CD4-positive, alpha-beta T cell treated with Interleukin-12 subunit alpha and Interleukin-12 subunit beta, for 1 hour (primary cell): ENCODE results near the gene CHL1.
A peak's percentile ranks its signal among the peaks of the same experiment; 100 is the strongest.
"Not testable (repeated sequence)": the region's sequence is repeated elsewhere in the genome, so short reads cannot be mapped to it uniquely, and the experiment has no call there.

Experiments used
- DNase-seq: peaks from one replicate; pipeline ENCODE4 v3.0.0-alpha.2; 2020

CHL1 gene

DNA sequence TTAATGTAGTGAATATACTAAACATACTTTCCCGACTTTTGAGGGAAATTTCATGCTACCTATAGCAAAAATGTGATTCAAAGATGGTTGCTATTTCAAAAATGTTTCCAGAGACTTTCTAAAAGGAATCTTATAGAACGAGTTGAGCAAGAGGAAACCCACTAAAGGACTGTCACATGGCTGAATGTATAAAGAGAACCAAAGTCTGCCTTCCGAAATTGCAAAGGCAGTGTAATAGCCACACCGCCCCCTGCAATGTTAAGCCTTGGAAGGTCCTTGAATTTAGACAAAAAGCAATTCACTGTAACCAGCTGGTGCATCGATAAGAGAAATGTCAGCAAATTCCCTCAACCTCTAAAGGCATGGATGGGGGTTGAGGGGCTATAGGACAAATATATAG, 142.8 kb downstream of the CHL1 start:
- DNase-seq = no peak

DNA sequence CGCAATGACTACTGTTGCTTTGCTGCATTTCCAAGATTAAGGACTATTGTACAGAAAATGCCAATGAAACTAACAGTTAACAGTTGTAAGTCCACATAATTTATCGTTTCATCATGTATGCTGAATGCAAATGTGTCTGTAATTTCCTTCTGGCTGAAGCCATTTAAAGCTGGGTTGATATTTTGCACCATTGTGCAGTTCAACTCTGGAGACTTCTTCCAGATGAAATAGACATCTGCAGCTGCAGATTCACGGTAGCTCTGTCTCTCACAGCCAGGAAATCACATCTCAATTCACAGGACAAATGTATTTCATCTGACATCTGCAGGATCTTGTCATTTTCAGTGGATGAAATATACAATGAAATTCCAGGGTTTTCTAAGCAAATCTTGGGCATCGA, 145.4 kb downstream of the CHL1 start:
- no peak for DNase-seq

DNA sequence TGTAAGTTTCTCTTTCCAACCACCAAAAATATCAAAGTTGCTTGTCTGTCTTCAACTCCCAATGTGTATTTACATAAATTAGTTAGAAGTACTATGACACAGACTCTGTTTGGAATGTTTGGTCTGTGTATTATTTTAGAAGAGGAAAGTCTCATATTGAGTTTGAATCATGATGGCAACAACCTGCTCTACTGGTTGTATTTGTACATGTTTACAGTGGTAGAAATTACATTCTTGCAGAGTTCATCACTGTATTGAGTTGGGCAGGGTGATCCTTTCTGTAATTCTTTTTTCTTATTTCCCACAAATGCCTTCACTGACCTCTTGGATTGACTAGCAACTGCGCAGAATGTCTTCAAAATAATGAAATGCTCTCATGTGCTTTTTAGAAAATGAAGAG, 149.6 kb downstream of the CHL1 start:
- no peak for DNase-seq

DNA sequence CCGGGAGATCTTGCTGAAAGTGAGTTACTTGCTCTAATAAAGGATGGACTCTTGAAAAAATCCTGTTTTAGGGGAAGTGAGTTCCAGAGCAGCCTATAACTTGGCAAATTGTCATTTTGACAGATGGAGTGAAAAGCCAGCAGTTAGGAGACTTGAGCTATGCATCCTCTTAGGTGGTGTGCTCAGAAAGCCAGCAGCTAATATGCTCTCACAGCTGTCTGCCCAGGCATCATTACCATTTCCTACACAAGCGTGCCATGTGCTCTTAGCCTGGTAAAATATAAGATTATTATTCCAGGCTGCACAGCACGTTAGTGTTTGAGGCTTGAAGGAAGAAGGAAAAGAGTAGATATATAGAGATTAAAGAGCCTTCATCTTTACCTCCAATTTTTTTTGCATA, 151.0 kb downstream of the CHL1 start:
- DNase-seq = no peak

DNA sequence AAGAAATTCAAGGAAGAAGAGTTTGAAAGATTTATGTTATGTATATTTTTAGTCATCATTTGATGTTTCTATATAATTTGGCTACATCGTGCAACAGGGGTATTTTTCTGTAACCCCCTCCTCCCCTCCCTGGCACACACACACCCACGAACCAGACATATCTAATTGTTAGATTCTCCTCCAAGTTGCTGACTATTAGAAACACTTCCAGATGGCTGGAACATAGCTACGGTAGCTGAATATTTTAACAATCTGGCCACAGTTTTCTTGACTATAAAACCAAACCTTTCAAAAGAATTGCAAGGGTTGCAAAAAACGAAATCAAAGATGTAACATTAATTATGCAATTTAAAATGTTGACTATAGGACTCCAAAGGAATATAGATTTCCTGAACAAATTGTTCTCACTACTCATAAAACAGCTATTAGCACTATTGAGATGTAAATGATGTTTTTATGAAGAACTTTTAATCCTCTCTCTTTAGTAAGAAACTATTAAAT, 154.4 kb downstream of the CHL1 start:
- no peak for DNase-seq

DNA sequence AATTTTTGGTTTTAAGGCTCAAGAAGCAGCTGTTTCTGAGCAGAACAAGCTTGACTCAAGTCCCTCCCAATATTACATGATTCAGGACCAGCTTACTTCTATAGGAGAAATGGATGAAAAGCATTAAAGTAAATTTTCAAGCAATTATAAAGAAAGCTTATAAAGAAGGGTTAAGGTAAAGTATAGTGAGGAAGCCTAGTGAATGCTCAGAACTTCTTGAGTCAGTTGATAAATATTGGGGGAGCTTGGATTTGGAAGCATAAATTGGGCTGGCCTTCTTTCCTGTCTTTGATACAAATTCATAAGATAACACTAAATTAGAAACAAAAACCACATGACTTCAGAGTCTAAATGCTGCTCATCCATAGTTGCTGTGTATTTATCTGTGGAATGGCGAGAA, 156.0 kb downstream of the CHL1 start:
- no peak for DNase-seq

DNA sequence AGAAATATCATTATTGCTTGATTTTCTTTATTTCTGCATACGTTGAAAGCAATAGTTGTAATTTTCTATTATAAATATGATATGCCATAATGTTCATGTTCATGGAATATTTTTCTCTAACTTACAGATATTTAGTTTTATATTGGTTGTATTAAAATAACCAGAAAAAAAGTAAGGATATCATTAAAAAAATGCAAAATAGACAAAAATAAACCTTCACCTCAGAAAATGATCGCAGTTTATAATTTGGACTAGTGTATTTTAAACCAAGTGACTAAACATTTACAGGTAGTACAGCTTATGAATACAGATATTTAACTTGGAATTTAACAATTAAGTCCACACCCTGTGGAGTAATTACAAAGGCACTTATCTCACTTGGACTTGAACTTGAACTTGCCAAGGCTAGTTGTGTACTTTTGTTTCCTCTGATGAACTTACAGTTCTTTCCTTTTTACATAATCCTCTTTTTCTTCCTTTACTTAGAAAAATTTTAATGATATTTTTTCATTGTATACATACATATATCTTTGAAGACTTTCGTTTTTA, 156.7 kb downstream of the CHL1 start:
- DNase-seq = no peak

DNA sequence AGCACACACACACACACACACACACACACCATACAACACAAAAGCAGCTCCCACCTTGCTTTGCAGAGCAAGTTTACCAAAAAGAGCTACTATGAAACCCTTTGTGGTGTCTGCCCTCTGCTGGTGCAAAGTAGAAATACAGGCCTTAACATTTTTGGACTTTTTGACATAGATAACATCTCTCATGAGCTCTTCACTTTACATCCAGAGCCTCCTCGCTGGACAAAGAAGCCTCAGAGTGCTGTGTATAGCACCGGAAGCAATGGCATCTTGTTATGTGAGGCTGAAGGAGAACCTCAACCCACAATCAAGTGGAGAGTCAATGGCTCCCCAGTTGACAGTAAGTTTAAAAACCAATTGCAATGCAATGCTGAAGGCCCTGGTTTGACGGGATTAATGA, 157.9 kb downstream of the CHL1 start:
- DNase-seq = peak; percentile 15

DNA sequence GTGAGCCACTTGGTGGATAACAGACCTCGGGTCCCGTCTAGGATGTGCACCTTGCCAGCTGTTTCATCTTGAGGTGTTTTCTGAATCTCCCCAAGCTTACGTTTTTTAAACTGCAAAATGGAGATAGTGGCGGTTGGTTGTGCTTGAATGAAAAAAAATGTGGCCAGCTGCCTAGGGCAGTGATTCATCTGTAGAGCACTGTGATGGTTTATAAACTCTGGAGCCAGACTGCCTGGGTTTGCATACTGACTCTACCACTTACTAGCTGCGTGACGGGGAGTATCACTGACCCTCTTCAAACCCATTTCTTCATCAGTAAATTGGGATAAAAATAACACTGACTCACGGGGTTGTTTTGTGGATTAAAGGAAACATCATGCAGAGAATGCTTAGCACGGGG, 159.1 kb downstream of the CHL1 start:
- DNase-seq = no peak

DNA sequence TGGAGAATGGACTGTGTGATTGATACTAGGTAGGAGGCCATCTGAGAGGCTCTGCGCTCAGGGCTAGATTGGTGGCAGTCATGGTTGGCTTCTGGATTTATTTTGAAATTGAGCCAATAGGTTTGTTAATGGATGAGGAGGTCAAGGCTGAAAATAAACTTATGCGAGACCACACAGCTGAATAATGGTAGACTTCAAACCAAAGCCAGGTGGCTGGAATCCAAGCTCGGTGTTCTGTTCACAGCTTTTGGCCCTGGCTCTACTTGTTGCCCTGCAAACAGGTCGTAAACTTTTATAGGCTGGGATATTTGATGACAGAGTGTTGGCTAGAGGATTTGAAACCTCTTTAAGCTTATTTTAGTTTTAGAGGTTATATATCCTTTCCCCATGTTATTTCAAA, 160.4 kb downstream of the CHL1 start:
- DNase-seq = no peak

DNA sequence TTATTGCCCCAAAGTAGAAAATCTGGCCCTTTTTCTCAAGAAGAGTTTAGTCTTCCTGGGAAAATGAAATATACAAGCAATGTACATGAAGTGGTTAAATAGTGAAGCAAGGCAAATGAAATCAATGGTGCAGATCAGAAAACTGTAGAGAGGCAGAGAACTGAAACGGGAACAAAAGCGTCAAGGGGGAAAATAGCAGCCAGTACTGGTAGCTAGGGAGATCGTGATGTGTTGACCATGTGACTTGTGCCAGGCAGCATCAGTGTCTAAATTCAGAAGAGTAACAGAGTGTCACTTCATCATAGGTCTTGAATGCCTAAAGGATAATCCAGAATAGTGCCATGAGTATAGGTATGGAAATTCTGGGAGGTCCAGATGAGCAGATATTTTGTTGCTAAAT, 163.1 kb downstream of the CHL1 start:
- no peak for DNase-seq

DNA sequence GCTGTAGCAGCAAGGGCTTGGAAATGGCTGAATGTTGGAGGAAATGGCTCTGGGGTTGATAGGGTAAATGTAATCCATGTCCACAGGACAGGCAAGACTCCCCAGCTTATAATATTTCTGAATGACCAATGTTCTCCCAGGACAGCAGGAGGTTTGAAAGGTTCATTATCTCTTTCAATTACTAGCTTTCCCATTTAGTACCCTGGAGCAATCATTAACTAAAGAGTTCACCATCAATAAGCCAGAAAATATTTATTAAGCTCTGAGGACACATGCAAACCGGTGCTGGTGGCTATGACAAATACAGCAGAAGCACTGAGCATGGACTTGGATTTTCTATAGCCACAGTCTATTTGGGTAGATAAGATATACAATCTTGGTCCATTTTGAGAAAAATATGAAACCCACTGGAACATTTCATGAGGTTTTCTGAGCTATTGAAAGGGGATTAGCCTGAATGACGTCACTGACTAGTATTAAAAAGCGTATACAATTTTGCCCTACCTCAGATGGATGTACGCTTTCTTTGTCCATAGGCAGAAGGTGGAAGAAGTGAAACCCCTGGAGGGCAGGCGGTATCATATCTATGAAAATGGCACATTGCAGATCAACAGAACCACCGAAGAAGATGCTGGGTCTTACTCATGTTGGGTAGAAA, 166.2 kb downstream of the CHL1 start:
- no peak for DNase-seq

DNA sequence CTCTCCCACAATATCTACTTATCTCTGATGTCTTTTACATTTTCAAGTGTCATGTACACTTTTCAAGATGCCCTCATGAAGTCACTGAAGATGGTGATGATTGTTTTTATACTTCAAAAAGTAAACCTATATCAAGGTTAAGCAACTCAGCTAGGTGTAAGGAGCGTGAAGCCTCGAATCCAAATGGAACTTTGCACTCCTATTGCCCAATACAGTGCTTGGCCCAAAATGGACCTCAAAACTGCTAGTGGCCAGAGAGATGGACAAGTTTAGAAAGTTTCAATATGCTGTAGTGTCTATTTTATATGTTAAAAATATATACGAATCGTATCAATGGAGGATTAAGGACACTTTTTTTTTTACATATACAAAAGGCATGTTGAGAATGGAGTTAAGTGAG, 167.7 kb downstream of the CHL1 start:
- DNase-seq = no peak

DNA sequence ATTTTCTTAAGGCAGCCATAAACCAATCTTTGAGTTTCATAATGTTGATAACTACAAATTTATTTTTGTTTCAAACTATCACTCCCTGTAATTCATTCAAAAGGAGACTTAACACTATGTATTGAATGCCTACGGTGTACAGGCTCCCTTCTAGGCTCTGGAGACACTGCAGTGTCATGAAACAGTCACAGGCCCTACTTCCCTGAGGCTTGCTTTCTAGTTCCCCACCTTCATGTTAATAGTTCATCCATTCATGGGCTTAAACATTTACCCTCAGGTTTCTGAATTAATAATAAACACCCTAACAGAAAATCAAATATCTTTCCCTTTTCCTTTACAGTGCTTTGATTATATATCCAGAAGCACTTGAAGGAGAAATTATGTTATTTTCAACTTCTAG, 168.7 kb downstream of the CHL1 start:
- no peak for DNase-seq

DNA sequence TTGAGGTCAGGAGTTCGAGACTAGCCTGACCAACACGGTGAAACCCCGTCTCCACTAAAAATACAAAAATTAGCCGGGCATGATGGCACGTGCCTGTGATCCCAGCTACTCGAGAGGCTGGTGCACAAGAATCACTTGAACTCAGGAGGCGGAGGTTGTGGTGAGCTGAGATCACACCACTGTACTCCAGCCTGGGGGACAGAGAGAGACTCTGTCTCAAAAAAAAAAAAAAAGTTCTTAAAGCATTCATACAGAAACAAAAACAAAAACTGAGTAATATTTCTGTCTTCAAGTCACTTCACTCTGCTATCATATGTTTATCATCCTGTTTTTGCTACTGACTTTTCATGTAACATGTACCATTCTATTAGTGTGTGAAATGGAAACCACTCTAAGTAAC, 169.7 kb downstream of the CHL1 start:
- DNase-seq = not testable (repeated sequence)

DNA sequence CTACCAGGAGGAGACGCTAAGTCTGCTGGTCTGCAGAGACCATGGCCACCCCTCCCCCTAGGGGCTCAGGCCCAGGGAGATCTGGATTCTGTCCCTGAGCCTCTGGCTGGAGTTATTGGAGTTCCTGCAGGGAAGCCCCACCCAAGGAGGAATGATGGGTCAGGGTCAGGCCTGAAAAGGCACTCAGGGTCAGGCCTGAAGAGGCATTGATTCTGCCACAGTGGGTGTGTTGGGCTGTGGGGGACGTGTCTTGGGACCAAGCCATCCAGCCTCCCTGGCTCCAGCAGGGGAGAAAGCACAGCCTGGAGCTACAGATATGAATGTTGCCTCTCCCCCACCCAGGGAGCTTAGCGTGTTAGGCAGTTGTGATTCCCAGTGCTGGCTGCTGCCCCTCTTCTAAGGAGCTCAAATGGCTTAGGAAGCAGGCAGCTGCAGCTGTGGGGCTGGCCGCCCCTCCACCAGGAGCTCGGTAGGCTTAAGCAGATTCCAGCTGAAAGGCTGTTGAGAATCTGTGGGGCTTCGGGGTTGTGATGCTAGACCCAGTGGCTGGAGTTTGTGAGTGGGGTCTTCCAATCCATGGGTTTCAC, 176.7 kb downstream of the CHL1 start:
- no peak for DNase-seq

DNA sequence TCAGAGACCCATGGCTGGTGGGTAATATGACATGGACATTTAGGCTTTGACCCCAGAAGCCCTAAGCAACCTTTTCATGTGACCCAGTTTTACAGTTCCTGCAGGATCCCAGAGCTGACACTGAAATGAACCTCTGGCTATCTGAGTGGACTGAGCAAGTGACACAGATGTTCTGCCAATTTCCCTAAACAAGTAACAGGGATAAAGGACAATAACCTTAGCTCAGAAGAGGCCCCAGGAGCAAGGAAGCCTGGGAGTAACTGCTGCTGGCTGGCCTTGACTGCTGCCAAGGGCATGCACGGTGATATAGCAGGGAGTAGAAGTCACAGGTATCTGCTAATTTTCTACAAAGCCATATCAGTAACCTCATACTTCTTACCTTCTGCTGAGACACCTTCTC, 177.9 kb downstream of the CHL1 start:
- no peak for DNase-seq

DNA sequence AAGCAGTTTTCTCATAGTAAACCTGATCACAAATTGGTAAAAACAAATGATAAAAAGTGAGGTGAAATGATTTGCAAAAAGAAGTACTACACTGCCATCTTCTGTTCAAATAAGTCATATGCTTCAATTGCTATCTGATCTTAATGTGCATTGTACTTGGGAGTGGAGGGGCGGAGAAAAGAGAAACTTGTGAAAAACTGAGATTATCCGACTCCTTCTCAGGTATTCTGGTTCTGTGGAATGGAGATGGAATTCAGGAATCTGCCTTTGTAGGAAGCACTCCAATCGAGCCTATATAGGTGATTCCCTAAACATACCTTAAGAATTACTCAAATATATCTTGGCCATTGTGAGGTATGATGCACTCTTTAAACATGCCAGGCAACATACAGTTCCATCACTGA, 180.6 kb downstream of the CHL1 start:
- no peak for DNase-seq

DNA sequence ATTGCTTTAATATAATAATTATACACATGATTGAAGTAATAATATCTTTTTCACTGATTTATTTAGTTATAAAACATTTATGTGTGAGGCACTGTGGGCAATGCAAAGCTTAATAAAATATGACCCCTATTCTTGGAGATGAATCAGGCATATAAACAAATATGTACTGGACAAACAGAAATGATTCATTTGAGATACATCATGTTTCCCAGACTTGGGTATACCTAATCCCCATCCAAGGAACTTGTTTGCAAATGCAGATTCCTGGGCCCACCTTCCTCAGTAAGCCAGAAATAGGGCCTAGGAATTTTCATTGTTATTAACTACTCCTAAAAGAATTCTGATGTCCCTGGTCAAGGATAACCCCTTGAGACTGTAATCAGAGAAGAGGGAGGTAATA, 184.2 kb downstream of the CHL1 start:
- DNase-seq = no peak

DNA sequence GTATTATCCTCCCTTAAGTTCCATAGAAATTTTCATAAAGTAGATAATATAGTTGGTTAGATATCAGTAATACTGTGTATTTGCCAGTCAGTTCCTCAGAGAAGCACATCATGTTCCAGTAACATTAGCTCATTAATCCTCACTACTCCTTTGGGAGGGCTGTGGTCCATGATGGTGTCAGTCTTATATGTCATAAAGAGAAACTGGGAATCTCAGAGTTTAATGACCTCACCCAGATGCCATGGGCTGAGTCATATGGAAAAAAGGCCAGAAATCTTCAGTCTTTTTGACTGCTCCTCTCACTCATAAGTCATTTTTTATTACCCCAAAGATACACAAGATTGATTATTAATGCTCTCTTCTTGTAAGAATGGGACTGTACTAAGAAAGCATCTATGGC, 188.6 kb downstream of the CHL1 start:
- DNase-seq = no peak

DNA sequence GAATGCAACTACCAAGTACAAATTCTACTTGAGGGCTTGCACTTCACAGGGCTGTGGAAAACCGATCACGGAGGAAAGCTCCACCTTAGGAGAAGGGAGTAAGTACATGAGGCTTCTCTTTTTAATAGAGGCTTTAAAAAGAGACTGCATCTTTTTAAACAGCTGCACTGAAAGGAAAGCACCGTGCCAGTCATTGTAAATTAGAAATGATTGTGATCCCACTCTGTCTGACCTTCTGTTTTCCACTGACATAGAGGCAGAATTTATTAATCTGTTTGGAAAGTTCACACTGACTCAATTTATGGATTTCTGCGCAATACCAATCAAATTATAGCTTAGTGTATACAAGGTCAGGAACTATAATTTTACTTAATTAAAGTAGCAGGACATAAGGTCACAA, 198.2 kb downstream of the CHL1 start:
- DNase-seq = no peak

DNA sequence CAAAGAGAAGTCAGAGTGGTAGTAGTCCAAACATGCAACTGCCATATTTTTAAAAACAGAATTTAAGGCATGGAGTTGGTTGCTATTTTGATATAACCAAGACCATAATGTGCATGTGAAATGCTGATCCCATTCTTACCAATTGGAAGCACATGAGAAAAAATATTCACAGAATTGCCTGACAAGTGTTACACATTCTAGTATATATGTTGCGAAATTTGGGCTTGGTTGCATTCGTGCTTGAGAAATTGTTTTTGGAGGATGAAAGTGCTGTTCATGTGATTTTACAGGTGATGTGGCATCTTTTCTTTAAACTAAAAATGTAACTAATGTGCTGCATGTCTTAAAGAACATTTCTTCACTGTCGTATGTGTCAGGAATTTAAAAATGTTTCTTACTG, 199.7 kb downstream of the CHL1 start:
- no peak for DNase-seq

DNA sequence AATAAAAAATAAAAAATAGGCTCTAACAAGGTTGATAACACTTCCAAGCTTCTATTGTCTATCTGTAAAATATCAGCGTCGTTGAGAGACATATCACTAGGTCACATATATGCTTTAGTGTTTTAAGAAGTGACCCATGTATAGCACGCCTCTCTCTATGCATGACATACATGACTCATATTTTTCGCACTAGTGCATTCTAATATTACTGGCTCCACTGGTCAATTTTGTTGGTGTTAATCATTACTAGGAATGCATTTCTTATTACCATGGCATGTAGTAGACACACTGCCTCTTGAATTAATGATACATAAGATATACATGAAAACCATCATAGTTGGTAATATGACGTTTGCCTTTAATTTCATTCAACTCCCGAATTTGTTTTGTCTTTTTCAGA, 203.1 kb downstream of the CHL1 start:
- DNase-seq = no peak

DNA sequence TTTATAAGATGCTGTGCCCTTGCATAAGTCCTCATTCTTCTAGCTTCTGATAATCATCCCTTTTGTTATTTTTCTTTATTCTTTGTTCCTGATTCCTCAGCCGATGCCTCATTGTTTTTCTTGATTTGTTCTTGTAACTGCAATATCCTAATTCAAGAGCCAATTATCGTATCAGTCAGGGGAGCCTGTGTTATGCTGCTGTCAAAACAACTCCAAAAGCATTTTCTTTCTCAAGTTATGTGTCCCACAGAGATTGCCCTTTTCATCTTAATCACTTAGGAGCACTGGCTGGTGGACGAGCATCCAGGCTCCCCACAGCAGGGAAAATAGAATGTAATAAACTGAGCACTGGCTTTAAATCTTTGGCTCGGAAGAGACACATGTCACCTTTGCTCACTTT, 207.3 kb downstream of the CHL1 start:
- no peak for DNase-seq

DNA sequence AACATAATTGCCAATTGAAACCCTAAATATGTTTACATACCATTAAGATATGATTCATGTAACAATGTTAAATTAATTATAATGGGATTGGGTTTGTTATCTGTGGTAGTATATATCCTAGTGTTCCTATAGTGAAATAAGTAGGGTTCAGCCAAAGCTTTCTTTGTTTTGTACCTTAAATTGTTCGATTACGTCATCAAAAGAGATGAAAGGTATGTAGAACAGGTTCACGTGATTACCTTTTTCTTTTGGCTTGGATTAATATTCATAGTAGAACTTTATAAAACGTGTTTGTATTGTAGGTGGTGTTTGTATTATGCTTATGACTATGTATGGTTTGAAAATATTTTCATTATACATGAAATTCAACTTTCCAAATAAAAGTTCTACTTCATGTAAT, 212.4 kb downstream of the CHL1 start:
- no peak for DNase-seq
